Activated CD8-positive, alpha-beta memory T cell treated with anti-CD3 and anti-CD28 coated beads for 48 hours (primary cell): ENCODE data around the gene ZNF516.
"Not testable (repeated sequence)": the region's sequence is repeated elsewhere in the genome, so short reads cannot be mapped to it uniquely, and the experiment has no call there.

Experiments
- DNase-seq, 3 experiments: peaks; one replicate each; pipeline ENCODE4 v3.0.0-alpha.2; 2020; ENCODE audit warnings: low read depth in 2 of 3, low spot score in 2 of 3

The ZNF516 gene, protein sequence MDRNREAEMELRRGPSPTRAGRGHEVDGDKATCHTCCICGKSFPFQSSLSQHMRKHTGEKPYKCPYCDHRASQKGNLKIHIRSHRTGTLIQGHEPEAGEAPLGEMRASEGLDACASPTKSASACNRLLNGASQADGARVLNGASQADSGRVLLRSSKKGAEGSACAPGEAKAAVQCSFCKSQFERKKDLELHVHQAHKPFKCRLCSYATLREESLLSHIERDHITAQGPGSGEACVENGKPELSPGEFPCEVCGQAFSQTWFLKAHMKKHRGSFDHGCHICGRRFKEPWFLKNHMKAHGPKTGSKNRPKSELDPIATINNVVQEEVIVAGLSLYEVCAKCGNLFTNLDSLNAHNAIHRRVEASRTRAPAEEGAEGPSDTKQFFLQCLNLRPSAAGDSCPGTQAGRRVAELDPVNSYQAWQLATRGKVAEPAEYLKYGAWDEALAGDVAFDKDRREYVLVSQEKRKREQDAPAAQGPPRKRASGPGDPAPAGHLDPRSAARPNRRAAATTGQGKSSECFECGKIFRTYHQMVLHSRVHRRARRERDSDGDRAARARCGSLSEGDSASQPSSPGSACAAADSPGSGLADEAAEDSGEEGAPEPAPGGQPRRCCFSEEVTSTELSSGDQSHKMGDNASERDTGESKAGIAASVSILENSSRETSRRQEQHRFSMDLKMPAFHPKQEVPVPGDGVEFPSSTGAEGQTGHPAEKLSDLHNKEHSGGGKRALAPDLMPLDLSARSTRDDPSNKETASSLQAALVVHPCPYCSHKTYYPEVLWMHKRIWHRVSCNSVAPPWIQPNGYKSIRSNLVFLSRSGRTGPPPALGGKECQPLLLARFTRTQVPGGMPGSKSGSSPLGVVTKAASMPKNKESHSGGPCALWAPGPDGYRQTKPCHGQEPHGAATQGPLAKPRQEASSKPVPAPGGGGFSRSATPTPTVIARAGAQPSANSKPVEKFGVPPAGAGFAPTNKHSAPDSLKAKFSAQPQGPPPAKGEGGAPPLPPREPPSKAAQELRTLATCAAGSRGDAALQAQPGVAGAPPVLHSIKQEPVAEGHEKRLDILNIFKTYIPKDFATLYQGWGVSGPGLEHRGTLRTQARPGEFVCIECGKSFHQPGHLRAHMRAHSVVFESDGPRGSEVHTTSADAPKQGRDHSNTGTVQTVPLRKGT

DNA sequence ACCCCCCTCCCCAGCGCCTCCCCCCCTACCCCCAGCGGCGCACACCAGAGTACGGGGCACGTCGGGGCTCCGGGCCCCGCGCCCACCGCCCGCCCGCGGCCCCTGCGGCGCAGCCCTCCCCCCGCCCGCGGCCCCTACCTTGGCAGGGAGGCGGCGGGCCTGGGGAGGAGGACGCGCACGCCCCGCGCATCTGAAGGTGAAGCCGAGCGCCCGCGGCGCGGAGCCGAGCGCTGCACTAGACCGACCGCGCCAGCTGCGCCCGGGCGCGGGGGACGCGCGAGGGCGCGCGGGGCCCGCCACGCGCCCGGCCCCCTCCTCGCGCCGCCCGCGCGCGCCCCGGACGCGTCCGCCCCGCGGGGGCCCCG, at the start of gene ZNF516:
ZNF516 (minus strand) TSS at position 237 of the 365 bp plus-strand sequence. CDS start 52,188 bp downstream, outside the sequence.
- no peak for DNase-seq

DNA sequence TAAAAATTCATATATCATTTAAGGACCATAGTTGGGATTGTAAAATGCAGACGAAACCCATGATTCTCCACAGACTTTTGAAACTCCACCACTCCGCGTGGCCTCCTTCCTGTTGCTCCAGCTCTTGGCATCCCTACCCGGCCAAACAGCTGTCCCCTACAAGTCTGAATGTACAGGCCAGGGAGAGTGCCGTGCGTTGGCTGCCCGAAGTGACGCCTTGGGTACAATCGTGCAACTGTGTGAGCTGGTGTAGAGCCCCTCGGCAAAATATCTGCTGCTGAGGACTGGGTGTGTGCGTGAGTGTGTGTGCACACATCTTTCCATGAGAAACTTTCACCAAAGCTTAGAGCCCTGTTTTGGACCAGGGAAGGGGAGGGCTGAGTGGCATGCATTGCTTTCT, 43.8 kb upstream of the ZNF516 start:
- DNase-seq: no peak

DNA sequence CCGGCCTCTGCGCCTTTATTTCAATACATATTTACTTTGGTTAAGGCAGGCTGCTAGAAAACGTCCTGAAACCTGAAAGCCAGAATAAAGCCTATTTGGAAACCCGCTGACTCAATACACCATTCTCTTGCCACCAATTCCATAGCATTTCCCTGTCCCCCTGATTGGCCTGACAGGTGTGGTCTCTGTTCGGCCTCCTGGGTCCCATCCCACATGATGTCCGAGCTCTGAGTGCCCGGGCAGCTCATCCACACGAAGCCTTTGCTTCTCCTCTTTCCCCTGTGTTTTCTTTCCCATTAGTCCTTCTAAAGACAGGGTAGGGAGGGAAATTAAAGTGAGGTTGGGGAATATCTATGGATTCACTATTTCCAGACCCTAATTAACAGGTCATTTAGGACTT, 42.6 kb upstream of the ZNF516 start:
- no peak for DNase-seq

DNA sequence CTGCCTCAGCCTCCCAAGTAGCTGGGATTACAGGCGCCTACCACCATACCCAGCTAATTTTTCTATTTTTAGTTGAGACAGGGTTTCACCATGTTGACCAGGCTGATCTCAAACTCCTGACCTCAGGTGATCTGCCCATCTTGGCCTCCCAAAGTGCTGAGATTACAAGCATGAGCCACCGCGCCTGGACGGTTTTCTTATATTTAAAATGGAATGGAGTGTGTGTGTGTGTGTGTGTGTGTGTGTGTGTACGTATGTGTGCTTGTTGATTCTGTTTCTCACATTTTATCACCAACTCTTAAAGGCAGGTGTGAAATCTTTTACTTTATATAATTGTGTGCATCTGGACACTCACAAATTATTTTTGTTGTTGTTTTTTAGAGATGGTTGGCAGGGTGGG, 41.6 kb upstream of the ZNF516 start:
- not testable (repeated sequence) for DNase-seq

DNA sequence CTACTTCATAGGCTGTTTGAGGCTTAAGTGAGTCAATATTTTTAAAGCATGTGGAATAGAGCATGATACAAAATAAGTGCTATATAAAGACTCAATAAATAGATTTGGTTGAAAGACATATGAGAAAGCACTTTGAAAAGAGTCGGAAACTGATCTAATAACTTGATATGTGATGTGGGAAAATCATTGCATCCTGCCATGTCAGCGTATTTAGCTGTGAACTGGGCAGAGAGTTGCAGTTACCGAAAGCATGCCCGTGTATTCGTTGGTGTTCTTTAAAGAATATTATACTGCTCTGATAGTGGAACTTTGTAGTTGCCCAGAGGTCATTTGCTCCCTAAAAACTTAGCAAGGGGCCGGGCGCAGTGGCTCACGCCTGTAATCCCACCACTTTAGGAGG, 37.8 kb upstream of the ZNF516 start:
- DNase-seq: no peak

DNA sequence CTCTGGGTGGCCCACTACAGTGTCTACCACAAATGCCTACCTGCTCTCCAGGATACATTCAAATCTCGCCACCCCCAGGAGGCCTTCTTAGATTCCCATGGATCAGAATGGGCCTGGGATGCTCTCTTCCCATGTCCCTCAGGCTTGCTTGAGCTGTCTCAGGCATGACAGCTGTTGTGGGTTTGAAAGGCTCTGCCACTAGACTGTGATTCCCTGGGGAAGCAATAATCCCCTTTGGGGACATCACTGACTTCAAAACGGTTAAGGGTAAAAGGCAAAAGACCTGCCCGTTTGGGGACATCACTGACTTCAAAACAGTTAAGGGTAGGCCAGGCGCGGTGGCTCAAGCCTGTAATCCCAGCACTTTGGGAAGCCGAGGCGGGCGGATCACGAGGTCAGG, 35.8 kb upstream of the ZNF516 start:
- no peak for DNase-seq

DNA sequence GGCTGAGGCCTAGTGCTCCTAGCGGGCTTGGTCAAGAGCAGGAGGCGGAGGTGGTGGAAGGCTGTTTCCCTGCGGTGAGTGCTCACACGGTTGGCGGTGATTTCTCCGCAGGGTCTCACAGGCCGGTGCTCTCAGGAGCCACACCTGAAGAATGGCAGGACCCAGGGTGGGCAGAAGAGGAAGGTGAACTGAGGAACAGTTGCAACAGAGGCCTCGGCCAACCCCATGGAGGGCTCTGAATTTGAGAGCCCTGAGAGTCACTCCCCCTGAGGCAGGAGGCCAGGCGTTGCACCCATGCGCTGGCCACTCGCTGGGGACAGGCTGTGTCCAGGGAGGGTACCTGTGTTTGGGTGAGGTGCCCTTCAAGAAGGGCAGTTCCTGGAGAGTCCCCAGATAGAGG, 35.3 kb upstream of the ZNF516 start:
- DNase-seq: no peak

DNA sequence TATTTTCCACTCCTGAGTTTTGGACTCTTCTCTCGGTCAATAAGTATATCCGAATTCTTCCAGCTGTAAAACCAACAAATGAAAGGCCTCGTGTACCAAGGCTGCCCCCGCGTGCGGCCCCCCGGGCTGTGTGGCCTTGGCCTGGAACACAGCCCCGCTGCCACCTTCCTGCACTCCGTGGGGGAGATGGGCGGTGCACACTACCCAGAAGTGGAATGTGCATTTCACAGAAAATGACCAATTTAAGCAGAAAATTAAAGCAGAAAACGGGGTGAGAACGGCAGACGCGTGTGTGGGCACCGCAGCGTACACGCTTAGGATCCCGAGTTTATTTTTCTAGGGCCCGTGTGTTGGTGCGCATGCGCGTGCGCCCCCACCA, 34.4 kb upstream of the ZNF516 start:
- no peak for DNase-seq

DNA sequence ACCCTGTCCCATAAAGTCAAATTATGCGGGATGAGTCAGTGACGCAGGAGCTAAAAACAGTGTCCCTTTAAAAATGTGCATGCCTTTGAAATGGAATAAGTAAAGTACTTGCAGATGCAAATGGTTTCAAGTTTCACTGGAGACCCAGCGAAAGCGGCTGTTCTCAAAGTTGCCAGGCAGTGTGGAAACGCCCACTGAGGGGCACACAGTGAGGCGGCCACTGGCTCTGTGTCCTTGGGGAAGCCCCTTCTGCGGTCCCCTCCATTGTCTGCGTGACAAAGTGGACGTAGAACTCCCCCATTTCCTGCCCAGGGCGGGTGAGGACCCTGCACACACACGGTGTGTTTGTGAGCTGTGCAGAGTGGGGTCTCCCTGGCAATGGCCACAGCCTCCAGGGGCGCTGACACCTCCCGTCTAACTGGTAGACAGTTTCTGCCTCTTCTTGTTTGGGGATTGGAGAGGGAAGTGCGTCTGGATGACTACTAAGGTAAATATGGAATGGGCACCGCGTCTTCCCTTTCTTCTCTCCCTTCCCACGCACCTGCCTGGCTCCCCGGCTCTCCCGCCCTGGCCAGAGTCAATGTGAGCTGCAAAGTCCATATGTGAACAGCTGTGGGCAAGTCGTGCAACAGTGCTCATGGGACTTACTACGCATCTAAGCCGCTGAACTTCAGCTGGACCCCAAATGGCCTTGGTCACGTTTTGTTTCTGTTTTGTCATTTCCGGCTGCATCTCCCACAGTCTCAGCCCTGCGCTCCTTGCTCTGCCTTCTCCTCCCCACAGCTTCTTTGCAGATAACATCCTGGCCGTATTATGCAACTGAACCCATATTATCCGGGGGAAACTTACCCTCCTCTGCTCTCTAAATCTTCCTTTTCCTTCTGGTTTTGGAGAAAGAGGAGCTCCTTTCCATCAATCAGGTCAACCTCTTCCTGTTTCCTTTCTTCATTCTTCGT, 33.7 kb upstream of the ZNF516 start:
- DNase-seq: no peak

DNA sequence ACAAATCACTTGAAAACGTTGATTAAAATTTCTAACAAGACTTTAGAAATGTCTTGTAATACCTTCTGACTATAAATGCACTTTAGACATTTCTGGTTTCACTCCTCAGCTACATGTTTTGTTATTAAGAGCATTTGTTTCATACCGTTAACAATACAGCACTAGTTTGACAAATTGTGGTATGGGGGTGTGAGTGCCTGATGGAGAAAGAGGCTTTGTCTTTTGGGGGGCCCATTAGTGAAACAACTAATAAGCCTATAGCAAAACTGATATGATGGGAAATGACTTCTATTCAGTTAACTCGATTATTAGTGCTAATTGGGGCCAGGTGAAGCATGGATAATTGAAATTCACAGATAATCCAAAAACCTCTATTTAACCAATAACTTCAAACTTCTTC, 30.9 kb upstream of the ZNF516 start:
- no peak for DNase-seq

DNA sequence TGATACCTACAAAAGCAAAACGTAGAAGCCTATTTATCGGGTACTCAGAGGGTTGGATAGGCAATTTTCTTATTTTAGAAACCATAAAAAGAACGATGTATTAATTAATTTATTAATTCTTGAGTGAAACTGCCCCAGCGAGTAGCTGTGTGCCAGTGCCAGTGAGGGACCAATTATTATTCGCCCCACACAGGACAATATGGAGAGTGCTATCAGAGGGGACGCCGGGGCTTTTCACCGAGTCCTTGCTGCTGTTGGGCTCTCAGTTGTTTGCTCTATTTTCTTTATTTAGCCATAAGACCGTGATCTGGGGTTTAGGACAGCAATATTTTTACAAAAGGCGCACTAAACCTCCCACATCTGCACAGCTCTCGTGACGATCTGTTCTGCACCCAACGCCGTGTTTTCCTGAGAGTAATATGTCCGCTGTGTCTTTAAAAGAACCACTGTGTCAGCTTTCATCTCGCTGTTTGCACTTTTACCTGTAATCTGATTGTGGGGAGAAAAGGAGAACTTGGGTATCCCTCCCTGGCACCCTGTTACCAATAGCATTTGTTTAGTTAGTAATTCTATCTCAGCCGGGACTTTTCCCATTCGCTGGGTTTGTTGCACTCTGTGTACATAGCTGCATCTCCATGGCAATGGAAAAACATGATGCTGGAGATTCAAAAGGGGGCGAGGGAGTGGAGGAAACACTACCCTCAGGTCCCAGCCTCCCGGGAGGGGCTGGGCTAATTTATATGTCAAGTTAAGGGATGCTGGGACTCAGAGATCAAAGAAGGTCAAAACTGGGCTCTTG, 30.1 kb upstream of the ZNF516 start:
- no peak for DNase-seq

DNA sequence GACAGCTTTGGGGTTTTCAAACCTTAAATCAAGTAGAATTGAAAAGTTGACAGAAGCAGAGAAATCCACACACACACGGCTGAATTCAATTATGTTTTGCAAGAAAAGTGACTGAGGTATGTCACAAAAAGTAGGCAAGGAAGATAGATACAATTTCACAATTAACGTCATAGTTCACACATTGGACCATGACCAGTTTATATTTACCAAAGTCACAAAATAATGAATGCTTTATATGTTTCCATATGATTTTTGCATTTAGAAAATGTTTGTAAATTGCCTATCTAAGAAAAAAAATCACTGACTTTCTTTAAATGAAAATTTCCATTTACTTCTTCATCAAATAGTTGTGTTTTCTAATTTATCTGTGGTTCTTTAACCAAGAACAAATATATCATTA, 29.4 kb upstream of the ZNF516 start:
- DNase-seq: no peak

DNA sequence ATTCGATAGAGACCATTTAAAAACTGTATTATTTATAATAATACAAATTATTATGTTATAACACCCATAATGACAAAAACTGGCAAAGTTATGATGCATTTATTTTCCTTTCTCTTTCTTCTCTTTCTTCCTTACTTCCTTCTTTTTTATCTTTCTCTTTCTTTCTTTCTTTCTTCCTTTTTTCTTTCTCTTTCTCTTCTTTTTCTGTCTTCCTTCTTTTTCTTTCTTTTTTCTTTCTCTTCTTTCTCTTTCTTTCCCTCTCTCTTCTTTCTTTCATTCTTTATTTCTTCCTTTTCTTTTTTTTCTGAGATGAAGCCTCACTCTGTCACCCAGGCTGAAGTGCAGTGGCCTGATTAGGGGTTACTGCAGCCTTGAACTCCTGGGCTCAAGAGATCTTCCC, 27.5 kb upstream of the ZNF516 start:
- DNase-seq: no peak

DNA sequence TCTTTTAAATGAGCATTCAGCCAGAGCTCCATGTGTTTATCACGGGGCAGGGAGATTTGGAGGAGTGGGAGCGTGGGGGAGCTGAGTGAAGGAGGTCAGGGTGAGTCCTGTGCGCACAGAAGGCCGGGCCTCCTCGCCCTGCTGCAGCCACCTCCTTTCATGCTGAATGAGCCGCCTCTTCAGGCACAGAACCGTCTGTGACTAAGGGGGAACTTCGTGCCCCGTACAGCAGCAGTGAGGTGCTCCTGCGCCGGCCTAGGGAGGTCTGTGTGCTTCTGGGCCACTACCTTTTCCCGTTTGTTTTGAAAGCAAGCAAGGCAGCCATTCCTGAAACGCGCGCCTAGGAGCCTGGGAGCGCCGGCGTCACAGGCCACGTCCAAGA, 27.1 kb upstream of the ZNF516 start:
- DNase-seq: no peak

DNA sequence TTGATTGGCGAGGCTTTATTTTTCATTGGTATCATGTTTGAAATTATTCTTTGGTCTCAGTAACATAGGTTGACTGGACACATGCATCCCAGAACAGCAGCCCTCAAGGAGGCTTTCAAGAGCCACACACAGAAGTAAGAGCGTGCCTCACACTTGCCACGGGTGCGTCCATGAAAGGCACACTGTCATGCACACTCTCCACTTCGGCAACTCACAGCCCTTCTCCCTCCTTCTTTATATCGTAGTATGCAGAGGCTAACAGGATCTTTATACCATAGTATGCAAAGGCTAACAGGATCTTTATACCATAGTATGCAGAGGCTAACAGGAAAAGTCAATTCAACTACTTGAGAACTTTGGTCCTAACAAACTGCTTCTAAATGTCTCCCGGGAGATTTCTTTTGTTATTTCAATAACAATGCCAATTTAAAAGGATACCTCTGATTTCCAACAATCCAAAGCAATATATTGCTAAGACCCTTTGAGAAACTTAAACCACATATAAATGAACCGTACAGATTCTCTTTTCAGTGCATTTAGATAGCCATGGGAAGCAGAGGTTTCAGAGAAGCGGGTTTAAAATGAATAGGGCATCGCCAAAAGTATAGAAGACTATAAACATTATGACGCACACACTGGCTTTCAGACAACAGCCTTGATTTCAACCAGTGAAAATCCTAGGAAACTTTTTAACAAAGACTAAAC, 26.5 kb upstream of the ZNF516 start:
- DNase-seq: no peak

DNA sequence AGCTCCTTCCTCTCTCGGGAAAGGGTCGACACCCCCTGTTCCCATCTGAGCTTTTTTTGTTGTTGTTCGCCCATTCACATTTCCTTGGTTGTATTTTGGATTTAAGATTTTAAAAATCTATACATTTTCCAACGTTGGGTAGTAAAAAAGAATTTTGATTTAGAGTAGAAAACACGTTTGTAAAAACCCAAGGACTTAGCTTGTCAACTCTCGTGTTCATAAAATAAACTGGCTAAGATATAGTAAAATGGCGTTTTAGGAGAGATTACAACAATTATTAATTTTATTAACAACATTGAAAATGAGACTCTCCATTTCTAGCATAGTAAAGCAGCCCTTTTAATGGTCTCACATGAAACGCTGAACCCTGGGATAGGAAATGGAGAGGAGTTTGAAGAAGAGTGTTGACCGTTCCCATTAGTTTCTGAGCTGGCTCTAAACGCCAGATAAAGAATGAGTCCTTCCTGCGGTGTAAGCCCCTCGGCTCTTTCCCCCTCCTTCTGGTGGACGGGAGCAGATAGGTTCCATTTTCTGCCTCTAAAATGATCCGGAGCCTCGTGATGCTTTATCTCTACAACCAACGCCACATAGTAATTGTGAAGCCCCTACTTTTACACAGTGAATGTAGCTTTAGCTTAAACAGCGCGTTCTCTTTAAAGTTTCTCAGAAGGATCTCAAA, 24.0 kb upstream of the ZNF516 start:
- DNase-seq: no peak

DNA sequence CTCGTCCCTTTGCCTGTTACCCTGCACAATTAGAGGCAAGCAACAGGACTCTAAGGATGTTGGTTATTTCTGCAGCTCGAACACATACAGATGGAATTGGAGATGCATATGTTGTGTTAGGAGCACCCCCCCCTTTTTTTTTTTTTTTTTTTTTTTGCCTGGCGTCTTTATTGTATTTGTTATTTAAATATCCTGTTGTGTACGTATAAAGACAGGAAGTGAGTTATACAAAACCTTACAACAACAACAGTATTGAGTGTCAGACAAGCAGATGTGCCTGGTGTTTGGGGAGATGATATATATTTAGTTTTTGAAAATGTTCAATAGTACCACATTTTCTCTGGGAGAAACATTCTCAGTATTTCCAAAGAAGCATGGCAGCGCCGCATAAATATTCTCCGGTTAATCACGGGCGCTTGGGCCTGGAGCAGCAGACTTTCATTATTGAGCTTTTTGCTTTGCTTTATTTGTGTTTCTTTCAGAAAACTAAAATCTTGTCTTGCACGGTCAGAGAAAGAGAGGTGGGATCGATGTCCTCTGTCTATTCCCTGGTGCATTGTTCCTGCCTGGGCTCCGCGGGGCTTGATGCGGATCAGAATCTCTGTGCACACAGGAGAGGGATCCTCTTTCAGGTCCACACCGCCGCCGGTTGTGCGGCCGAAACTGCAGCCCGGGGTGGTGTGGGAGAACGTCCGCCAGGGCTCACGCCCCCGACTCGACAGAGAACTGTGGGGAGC, 23.2 kb upstream of the ZNF516 start:
- no peak for DNase-seq

DNA sequence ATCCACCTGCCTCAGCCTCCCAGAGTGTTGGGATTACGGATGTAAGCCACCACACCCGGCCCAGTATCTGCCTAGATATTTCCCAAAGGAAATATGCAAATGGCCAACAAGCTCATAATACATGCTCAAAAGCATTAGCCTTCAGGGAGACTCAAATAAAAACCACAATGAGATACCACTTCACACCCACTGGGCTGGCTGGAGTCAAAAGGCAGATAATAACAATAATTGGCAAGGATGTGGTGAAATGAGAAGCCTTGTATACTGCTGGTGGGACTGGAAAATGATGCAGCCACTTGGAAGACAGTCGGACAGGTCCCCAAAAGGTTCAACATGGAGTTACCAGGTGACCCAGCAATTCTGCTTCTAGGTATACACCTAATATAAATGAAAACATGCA, 20.5 kb upstream of the ZNF516 start:
- no peak for DNase-seq
